Activated naive CD4-positive, alpha-beta T cell (primary cell): ENCODE data around the gene MTNR1A.
A peak's percentile ranks its signal among the peaks of the same experiment; 100 is the strongest.

ENCODE experiments used
- DNase-seq, 4 experiments: peaks; one replicate each; lab custom pipeline; 2025; lab: John Stamatoyannopoulos, UW

The MTNR1A gene

GRCh38 chr4:186554914-186555827, at the start of gene MTNR1A:
MTNR1A (minus strand) TSS chr4:186555567; CDS start chr4:186555365, 202 bp downstream.
- no peak for DNase-seq

- DNase-seq: no peak
These were observed 48.9 kb upstream of the MTNR1A start for GRCh38 chr4:186604124-186604807.

- DNase-seq: no peak
These were observed 47.6 kb upstream of the MTNR1A start for GRCh38 chr4:186602978-186603377.

- no peak for DNase-seq
These were observed 44.1 kb upstream of the MTNR1A start for GRCh38 chr4:186599483-186599882.

GRCh38 chr4:186598686-186599085, 43.3 kb upstream of the MTNR1A start:
- DNase-seq: no peak

- DNase-seq: no peak
These were observed 41.6 kb upstream of the MTNR1A start for GRCh38 chr4:186596850-186597390.

GRCh38 chr4:186596346-186596745, 41.0 kb upstream of the MTNR1A start:
- DNase-seq: no peak

- no peak for DNase-seq
These were observed 38.2 kb upstream of the MTNR1A start for GRCh38 chr4:186593587-186593973.

GRCh38 chr4:186592966-186593586, 37.7 kb upstream of the MTNR1A start:
- DNase-seq: no peak

- no peak for DNase-seq
These were observed 37.1 kb upstream of the MTNR1A start for GRCh38 chr4:186592445-186592844.

GRCh38 chr4:186591651-186592050, 36.3 kb upstream of the MTNR1A start:
- DNase-seq: no peak

- no peak for DNase-seq
These were observed 33.1 kb upstream of the MTNR1A start for GRCh38 chr4:186588503-186588902.

GRCh38 chr4:186587416-186588018, 32.1 kb upstream of the MTNR1A start:
- DNase-seq: peak; percentile 6 to 43 (median 22)

- DNase-seq: no peak
These were observed 30.8 kb upstream of the MTNR1A start for GRCh38 chr4:186586205-186586604.

- DNase-seq: no peak
These were observed 29.5 kb upstream of the MTNR1A start for GRCh38 chr4:186584912-186585311.

- no peak for DNase-seq
These were observed 26.1 kb upstream of the MTNR1A start for GRCh38 chr4:186581421-186581820.

GRCh38 chr4:186580669-186581068, 25.3 kb upstream of the MTNR1A start:
- DNase-seq: no peak

GRCh38 chr4:186570193-186570996, 15.0 kb upstream of the MTNR1A start:
- DNase-seq: no peak

- DNase-seq: no peak
These were observed 14.3 kb upstream of the MTNR1A start for GRCh38 chr4:186569533-186570192.

GRCh38 chr4:186566068-186566467, 10.7 kb upstream of the MTNR1A start:
- DNase-seq: no peak

GRCh38 chr4:186563761-186564160, 8.4 kb upstream of the MTNR1A start:
- DNase-seq: no peak
